Liver (tissue), 9 donors: ENCODE measurements around the gene FLNC. TPM values are rescaled to one million over a fixed set of nuclear protein-coding genes. Genes with fewer than 3 reads are reported as not detected.

Experiments
- DNase-seq: peaks from one replicate; pipeline ENCODE4 v3.0.0-alpha.2; 2017; ENCODE audit warnings: low spot score
- H3K27ac ChIP-seq, 2 donors: one replicate each; pipeline ENCODE4 v1.7.0; 2013; ENCODE audit warnings: inconsistent platforms in 2 of 2, low read length in 2 of 2, control low read depth in 1 of 2, low read depth in 1 of 2, mild to moderate bottlenecking in 1 of 2
- H3K27me3 ChIP-seq, 4 donors: one replicate each; pipeline versions ENCODE4 v1.6.1 to v1.7.0; 2013; ENCODE audit warnings: low read length in 3 of 4, inconsistent platforms in 1 of 4, mild to moderate bottlenecking in 1 of 4, moderate library complexity in 1 of 4; ENCODE audit not compliant: control insufficient read depth in 4 of 4, insufficient read depth in 4 of 4
- H3K36me3 ChIP-seq, 4 donors: one replicate each; pipeline versions ENCODE4 v1.6.1 to v1.7.0; 2013; ENCODE audit warnings: low read length in 3 of 4, mild to moderate bottlenecking in 3 of 4, low read depth in 1 of 4, moderate library complexity in 1 of 4; ENCODE audit not compliant: control insufficient read depth in 4 of 4, insufficient read depth in 3 of 4
- H3K4me1 ChIP-seq, 4 donors: one replicate each; pipeline versions ENCODE4 v1.6.1 to v1.7.0; 2013; ENCODE audit warnings: low read length in 3 of 4, mild to moderate bottlenecking in 3 of 4, moderate library complexity in 1 of 4; ENCODE audit not compliant: control insufficient read depth in 4 of 4, insufficient read depth in 4 of 4
- H3K4me3 ChIP-seq, 3 donors: one replicate each; pipeline versions ENCODE4 v1.6.1 to v1.7.0; 2013; ENCODE audit warnings: low read length in 3 of 3, control low read depth in 1 of 3, low read depth in 1 of 3, mild to moderate bottlenecking in 1 of 3
- H3K9ac ChIP-seq, 2 donors: one replicate each; pipeline ENCODE4 v1.7.0; 2013; ENCODE audit warnings: low read length in 2 of 2, mild to moderate bottlenecking in 2 of 2, moderate library complexity in 2 of 2, control low read depth in 1 of 2, low read depth in 1 of 2
- H3K9me3 ChIP-seq, 4 donors: one replicate each; pipeline versions ENCODE4 v1.6.1 to v1.7.0; 2013; ENCODE audit warnings: low read length in 3 of 4; ENCODE audit not compliant: control insufficient read depth in 4 of 4
- EGR1 ChIP-seq, 2 donors: IDR thresholded peaks; 2 replicates each; pipeline ENCODE4 v1.6.1; 2016 to 2018; ENCODE audit warnings: antibody characterized with exemption in 2 of 2, low read depth in 2 of 2
- FOXA1 ChIP-seq: IDR thresholded peaks from 2 replicates; pipeline ENCODE4 v1.6.1; 2016; ENCODE audit warnings: antibody characterized with exemption
- HNF4A ChIP-seq, 2 donors: conservative IDR thresholded peaks; 2 replicates each; pipeline ENCODE4 v1.6.1; 2016; ENCODE audit warnings: antibody characterized with exemption in 2 of 2, mild to moderate bottlenecking in 2 of 2
- JUND ChIP-seq, 2 donors: IDR thresholded peaks; 2 replicates each; pipeline ENCODE4 v1.6.1; 2016; ENCODE audit warnings: antibody characterized with exemption in 2 of 2
- MAX ChIP-seq: IDR thresholded peaks from 2 replicates; pipeline ENCODE4 v1.6.1; 2016; ENCODE audit warnings: antibody characterized with exemption
- NR2F2 ChIP-seq: IDR thresholded peaks from 2 replicates; pipeline ENCODE4 v1.6.1; 2016; ENCODE audit warnings: antibody characterized with exemption
- RAD21 ChIP-seq, 2 donors: IDR thresholded peaks; 2 replicates each; pipeline ENCODE4 v1.6.1; 2016; ENCODE audit warnings: antibody characterized with exemption in 2 of 2, mild to moderate bottlenecking in 2 of 2
- RXRA ChIP-seq, 2 donors: IDR thresholded peaks; 2 replicates each; pipeline ENCODE4 v1.6.1; 2017 to 2018; ENCODE audit warnings: antibody characterized with exemption in 2 of 2, mild to moderate bottlenecking in 1 of 2
- SP1 ChIP-seq: IDR thresholded peaks from 2 replicates; pipeline ENCODE4 v1.6.1; 2018; ENCODE audit warnings: antibody characterized with exemption, mild to moderate bottlenecking
- ZBTB33 ChIP-seq: IDR thresholded peaks from 2 replicates; pipeline ENCODE4 v1.6.1; 2016; ENCODE audit warnings: antibody characterized with exemption
- WGBS: extraction: QIAGEN DNeasy Blood & Tissue Kit; methylation state at CpG from one replicate; pipeline ENCODE4 v1.1.7; 2013; 5-methylcytosine and 5-hydroxymethylcytosine counted together
- polyA plus RNA-seq, 2 donors: library from polyadenylated mRNA; stranded (reverse) in 1 of 2; unstranded in 1 of 2; fragments of 200-250 nt in 1 of 2; fragments of >200 nt in 1 of 2; fragmentation: Nextera tagmentation in 1 of 2; extraction: Ambion mirVana in 1 of 2; gene quantifications; one replicate each; pipeline versions ENCODE4 v1.2.1 to v1.2.3, GENCODE V29; 2013 to 2015
- total RNA-seq, 2 donors: library from RNA; depleted of rRNA; stranded (reverse); fragments of >200 nt; gene quantifications; one replicate each; pipeline ENCODE4 v1.2.3, GENCODE V29; 2014
- TF ChIP-seq, protein P1 (sequence below): IDR thresholded peaks from 2 replicates; pipeline ENCODE4 v1.6.1; 2016; ENCODE audit warnings: antibody characterized with exemption, mild to moderate bottlenecking
- TF ChIP-seq, protein P2 (sequence below): IDR thresholded peaks from 2 replicates; pipeline ENCODE4 v1.6.1; 2016; ENCODE audit warnings: antibody characterized with exemption
- TF ChIP-seq, protein P3 (sequence below): fragments of 150-350 bp; IDR thresholded peaks from 2 replicates; pipeline ENCODE4 v1.5.1; 2017; ENCODE audit warnings: improper control_type of control experiment, low read depth, low read length; ENCODE audit not compliant: missing input control
- donor health status: healthy.
- donor health status: healthy.
- donor health status: healthy.
- donor health status: healthy.
- donor health status: healthy.

The FLNC gene
- total and polyA plus RNA-seq, 4 donors: 0.03 to 2.3 (median 0.53) TPM

DNA sequence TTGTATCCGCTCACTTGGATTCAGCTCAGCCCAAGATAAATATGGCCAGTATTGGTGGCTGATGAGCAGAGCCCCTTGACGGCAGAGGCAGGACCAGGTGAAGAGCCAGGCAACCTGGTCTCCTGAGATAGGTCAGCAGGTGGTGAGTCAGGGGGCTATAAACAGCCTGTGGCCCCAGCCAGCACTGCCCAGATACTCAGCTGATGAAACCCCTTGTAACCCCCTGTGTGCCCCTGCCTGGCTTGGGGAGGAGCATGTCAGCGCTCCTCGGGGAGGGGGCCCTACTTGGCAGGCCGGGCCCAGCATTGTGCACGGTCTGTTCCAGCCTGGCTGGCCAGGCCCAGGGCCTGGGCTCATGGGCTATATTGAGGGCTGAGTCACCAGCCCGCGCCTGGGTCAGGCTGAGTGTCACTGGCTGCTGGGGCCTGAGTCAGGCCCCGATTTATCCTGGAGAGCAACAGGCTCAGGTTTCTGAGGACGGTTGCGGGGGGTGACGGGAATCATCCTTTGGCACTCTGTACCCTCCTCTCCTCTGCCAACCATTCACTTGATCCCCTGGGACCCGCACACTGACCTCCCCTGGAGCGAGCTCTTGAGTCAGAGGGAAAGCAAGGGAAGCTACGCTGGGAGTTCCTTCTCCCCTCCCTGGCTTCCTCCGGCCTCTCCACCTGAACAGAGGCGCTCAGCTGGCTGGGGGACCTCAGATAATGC lies 2.8 kb upstream of the FLNC start:
- TF ChIP-seq SP1 (no peak), JUND (IDR thresholded peaks at IDR 0.05) (no peak), RAD21 (IDR thresholded peaks at IDR 0.05) (no peak), NR2F2 (no peak), HNF4A (conservative IDR thresholded peaks at IDR 0.05) (no peak), MAX (no peak), EGR1 (IDR thresholded peaks at IDR 0.05; ENCODE audit: low read depth in 2 of 2) (no peak), ZBTB33 (no peak), RXRA (IDR thresholded peaks at IDR 0.05) (no peak), FOXA1 (no peak)
- TF ChIP-seq, protein P1, sequence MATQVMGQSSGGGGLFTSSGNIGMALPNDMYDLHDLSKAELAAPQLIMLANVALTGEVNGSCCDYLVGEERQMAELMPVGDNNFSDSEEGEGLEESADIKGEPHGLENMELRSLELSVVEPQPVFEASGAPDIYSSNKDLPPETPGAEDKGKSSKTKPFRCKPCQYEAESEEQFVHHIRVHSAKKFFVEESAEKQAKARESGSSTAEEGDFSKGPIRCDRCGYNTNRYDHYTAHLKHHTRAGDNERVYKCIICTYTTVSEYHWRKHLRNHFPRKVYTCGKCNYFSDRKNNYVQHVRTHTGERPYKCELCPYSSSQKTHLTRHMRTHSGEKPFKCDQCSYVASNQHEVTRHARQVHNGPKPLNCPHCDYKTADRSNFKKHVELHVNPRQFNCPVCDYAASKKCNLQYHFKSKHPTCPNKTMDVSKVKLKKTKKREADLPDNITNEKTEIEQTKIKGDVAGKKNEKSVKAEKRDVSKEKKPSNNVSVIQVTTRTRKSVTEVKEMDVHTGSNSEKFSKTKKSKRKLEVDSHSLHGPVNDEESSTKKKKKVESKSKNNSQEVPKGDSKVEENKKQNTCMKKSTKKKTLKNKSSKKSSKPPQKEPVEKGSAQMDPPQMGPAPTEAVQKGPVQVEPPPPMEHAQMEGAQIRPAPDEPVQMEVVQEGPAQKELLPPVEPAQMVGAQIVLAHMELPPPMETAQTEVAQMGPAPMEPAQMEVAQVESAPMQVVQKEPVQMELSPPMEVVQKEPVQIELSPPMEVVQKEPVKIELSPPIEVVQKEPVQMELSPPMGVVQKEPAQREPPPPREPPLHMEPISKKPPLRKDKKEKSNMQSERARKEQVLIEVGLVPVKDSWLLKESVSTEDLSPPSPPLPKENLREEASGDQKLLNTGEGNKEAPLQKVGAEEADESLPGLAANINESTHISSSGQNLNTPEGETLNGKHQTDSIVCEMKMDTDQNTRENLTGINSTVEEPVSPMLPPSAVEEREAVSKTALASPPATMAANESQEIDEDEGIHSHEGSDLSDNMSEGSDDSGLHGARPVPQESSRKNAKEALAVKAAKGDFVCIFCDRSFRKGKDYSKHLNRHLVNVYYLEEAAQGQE: no peak
- TF ChIP-seq, protein P2, sequence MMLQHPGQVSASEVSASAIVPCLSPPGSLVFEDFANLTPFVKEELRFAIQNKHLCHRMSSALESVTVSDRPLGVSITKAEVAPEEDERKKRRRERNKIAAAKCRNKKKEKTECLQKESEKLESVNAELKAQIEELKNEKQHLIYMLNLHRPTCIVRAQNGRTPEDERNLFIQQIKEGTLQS: no peak
- TF ChIP-seq, protein P3, sequence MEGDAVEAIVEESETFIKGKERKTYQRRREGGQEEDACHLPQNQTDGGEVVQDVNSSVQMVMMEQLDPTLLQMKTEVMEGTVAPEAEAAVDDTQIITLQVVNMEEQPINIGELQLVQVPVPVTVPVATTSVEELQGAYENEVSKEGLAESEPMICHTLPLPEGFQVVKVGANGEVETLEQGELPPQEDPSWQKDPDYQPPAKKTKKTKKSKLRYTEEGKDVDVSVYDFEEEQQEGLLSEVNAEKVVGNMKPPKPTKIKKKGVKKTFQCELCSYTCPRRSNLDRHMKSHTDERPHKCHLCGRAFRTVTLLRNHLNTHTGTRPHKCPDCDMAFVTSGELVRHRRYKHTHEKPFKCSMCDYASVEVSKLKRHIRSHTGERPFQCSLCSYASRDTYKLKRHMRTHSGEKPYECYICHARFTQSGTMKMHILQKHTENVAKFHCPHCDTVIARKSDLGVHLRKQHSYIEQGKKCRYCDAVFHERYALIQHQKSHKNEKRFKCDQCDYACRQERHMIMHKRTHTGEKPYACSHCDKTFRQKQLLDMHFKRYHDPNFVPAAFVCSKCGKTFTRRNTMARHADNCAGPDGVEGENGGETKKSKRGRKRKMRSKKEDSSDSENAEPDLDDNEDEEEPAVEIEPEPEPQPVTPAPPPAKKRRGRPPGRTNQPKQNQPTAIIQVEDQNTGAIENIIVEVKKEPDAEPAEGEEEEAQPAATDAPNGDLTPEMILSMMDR: no peak
- H3K9me3 ChIP-seq: no peaks in the 10 kb centered on the region
- peaks cover 3 to 13% (median 7%) of the 10 kb centered on the region in 4 donors for H3K4me1 ChIP-seq
- H3K4me3 ChIP-seq: no peak overlapping the region
- H3K27ac ChIP-seq: no peak overlapping the region
- H3K9ac ChIP-seq: no peak overlapping the region
- WGBS: 94% methylated on average over 17 of the region's 17 CpGs
- no peaks in the 10 kb centered on the region for H3K36me3 ChIP-seq
- H3K27me3 ChIP-seq: peaks cover 0 to 5% (median 0%) of the 10 kb centered on the region in 4 donors
- no peak for DNase-seq
